Aorta (tissue), 5 donors: ENCODE results near the gene PPP1R18. TPM values are rescaled to one million over a fixed set of nuclear protein-coding genes. Genes with fewer than 3 reads are reported as not detected.
"Not testable (repeated sequence)": the region's sequence is repeated elsewhere in the genome, so short reads cannot be mapped to it uniquely, and the experiment has no call there.

Source experiments
- ATAC-seq: fragments of 200-7000 bp; cut with Tn5 transposase; one replicate; pipeline ENCODE4 v1.9.1; 2022; ENCODE audit warnings: moderate library complexity; ENCODE audit not compliant: low FRiP score
- DNase-seq, 2 donors: peaks; one replicate each; pipeline ENCODE4 v3.0.0-alpha.2; 2020
- H3K27ac ChIP-seq, 2 donors: one replicate each; pipeline ENCODE4 v1.5.1; 2013; ENCODE audit warnings: low read length in 2 of 2, mild to moderate bottlenecking in 2 of 2, moderate library complexity in 2 of 2, control low read depth in 1 of 2, inconsistent platforms in 1 of 2, low read depth in 1 of 2
- H3K27me3 ChIP-seq, 2 donors: one replicate each; pipeline ENCODE4 v1.6.1; 2013; ENCODE audit warnings: control low read depth in 1 of 2, low read length in 1 of 2, mild to moderate bottlenecking in 1 of 2, moderate library complexity in 1 of 2; ENCODE audit not compliant: insufficient read depth in 2 of 2, control insufficient read depth in 1 of 2
- H3K36me3 ChIP-seq, 2 donors: one replicate each; pipeline ENCODE4 v1.6.1; 2013; ENCODE audit warnings: control low read depth in 1 of 2, low read length in 1 of 2, mild to moderate bottlenecking in 1 of 2; ENCODE audit not compliant: insufficient read depth in 2 of 2, control insufficient read depth in 1 of 2
- H3K4me1 ChIP-seq, 2 donors: one replicate each; pipeline ENCODE4 v1.6.1; 2013; ENCODE audit warnings: low read length in 2 of 2, control low read depth in 1 of 2, mild to moderate bottlenecking in 1 of 2, moderate library complexity in 1 of 2; ENCODE audit not compliant: insufficient read depth in 2 of 2, control insufficient read depth in 1 of 2
- H3K4me3 ChIP-seq, 2 donors: one replicate each; pipeline ENCODE4 v1.5.1; 2013; ENCODE audit warnings: low read length in 2 of 2, control low read depth in 1 of 2, mild to moderate bottlenecking in 1 of 2
- H3K9me3 ChIP-seq: one replicate; pipeline ENCODE4 v1.6.1; 2013; ENCODE audit warnings: mild to moderate bottlenecking, low read length; ENCODE audit not compliant: control insufficient read depth
- WGBS, 2 donors: extraction: QIAGEN DNeasy Blood & Tissue Kit; methylation state at CpG; one replicate each; pipeline ENCODE4 v1.1.7; 2013; 5-methylcytosine and 5-hydroxymethylcytosine counted together
- intact Hi-C, 2 donors: fragments of 100-400 bp; cut with DNase I; formaldehyde crosslinking; loops; one replicate each; pipeline versions ENCODE4 v1.14.2 to v1.15.0; 2022
- polyA plus RNA-seq, 2 donors: library from polyadenylated mRNA; stranded (reverse); fragments of 200-250 nt; gene quantifications; one replicate each; pipeline ENCODE4 v1.2.3, GENCODE V29; 2013
- total RNA-seq, 2 donors: library from RNA; stranded (reverse); fragmentation: NEBNext Ultra II Directional; extraction: Animal tissue kit (Norgen Biotek cat#: 25700); gene quantifications; one replicate each; pipeline ENCODE4 v1.2.1, GENCODE V29; 2021
- donor health status: healthy with polysubstance abuse.
- donor health status: Bipolar disorder and iron deficiency.
- donor health status: DM: no; HTN: no; CAD: no.
- donor health status: DM: no; HTN: no; CAD: no.
- donor health status: DM: yes; HTN: yes; CAD: no.

The PPP1R18 gene
- total and polyA plus RNA-seq, 4 donors: 68.5 to 134 (median 107) TPM

DNA sequence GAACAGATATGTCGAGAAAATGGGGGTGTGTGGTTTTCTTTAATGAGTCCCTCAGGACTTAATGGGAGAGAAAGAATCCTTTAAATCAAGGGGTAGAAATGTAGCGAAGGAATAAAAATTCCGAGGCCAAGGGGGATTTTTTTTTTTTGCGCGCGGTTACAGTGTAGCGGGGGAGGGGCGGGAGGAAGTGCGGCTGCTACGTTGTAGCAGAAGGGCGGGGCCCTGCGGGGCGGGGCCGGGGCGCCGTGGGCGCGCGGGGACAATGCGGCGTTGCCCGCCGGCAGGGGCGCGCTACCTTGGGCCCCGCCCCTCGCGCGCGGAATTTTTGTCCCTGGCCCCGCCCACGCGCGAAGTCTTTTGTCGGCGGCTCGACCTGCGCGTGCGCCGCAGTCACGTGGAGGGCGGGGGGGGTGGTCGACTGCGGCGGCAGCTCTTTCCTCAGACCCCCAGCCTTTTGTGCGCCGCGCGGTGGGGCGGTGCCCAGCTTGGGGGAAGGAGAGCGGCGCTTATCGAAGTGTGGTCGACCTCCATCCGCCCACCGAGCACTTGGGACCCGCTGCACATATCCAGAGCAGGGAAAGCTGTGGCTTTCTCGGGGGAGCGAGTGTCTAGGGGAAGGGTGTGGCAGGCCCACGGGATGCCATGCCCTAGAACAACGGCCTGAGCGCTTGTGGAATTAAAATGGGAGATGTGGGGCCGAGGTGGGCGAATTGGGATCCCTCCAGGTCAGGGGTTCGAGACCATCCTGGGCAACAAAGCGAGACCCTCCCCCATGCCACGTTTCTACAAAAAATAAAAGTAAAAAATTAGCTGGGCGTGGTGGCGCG, 35.0 kb upstream of the PPP1R18 start:
- peak; percentile 86 for ATAC-seq
- intact Hi-C loops: loop anchor here (1.0 to 5.0 kb wide), 5 partner anchors 35 to 164 kb away; partner anchors contain the start of genes GNL1 (in 1 of the 2), MRPS18B (in 1 of the 2), PPP1R10 (in 1 of the 2) and PPP1R18 (in 1 of the 2)
- peak; percentile 93 to 98 for DNase-seq
- no peaks in the 10 kb centered on the region for H3K4me1 ChIP-seq
- 0 to 1% methylated on average over 53 to 71 of the region's 71 CpGs for WGBS, 2 donors
- H3K27ac ChIP-seq: peak overlapping the region; percentile 58 to 87
- peaks cover 0 to 3% of the 10 kb centered on the region in 2 donors for H3K36me3 ChIP-seq
- no peaks in the 10 kb centered on the region for H3K27me3 ChIP-seq
- no peaks in the 10 kb centered on the region for H3K9me3 ChIP-seq
- H3K4me3 ChIP-seq: peak overlapping the region; percentile 80 to 99

DNA sequence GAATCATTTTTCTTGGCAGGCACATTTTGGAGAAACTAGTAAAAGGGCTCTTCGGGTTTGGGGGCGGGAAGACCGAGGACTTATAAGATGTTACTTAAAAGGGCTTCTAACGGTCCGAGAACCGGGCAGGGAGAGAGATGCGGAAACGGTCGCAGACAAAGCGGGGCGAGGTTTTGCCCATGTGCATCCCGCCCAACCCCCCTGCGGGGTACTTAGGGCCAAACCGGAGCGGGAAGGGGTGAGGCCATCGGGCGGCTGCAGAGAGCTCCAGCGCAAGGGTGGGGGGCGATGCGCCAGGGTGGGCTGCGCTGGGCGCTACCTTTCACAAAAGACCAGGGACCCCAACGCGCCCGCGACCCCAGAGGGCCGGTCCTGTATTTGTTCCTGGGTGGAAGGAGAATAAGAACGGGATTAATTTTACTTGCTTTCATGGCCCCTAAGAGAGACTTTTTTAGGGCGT, 34.3 kb upstream of the PPP1R18 start:
- Histone ChIP-seq H3K9me3 (no peaks in the 10 kb centered on the region), H3K27ac (peak overlapping the region; percentile 58 to 87), H3K27me3 (no peaks in the 10 kb centered on the region), H3K4me1 (no peaks in the 10 kb centered on the region), H3K36me3 (peaks cover 0 to 2% of the 10 kb centered on the region in 2 donors), H3K4me3 (peak overlapping the region; percentile 80 to 99)
- 0% methylated on average over 29 of the region's 29 CpGs for WGBS, 2 donors
- DNase-seq (peak; percentile 87 to 90), ATAC-seq (peak; percentile 40)
- intact Hi-C loops: loop anchor here (1.0 to 5.0 kb wide), 4 partner anchors 34 to 163 kb away; partner anchors contain the start of genes GNL1 (in 1 of the 2), MRPS18B (in 1 of the 2), PPP1R10 (in 1 of the 2) and PPP1R18 (in 1 of the 2)

DNA sequence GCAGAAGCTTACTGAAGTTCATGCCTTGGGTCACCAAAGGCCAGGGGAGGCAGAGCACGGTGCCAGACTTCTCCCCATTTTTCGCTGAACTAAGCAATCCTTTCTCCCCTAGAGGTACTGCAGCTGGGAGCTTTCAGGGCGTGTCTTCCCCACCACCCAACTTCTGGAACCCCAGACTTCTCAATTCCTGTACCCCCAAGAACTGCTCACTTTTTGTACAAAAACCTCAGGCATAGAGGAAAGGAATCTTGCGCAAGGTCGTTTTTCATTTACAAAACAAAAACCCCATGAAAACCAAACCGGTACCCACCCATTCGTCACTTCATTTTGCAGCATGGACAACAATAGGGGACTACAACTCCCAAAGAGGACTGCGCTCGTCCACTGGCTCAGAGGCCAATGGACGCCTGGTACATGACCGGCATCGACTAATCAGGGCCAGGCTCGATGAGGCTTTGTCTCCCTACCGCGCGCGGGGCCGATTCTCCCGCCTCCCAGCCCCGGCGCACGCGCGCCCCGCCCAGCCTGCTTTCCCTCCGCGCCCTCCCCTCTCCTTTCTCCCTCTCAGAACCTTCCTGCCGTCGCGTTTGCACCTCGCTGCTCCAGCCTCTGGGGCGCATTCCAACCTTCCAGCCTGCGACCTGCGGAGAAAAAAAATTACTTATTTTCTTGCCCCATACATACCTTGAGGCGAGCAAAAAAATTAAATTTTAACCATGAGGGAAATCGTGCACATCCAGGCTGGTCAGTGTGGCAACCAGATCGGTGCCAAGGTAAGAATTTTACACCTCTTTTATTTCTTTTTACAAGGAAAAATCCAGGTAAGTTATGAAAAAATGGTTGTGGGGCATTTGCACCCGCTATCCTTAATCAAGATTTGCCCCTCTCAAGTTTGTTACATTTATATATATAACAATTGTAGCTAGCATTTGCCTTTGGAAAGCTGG, 33.6 kb upstream of the PPP1R18 start, which contains the start of gene TUBB:
Gene TUBB, plus strand, starts transcription at position 562 of the 947 bp plus-strand sequence. Its CDS starts 155 bp downstream, at position 717.
- Histone ChIP-seq H3K9me3 (no peaks in the 10 kb centered on the region), H3K4me1 (no peaks in the 10 kb centered on the region), H3K27ac (peak within 1 kb of the TSS; percentile 58 to 87), H3K4me3 (peak within 1 kb of the TSS; percentile 80 to 99), H3K36me3 (no peaks in the 10 kb centered on the region), H3K27me3 (no peaks in the 10 kb centered on the region)
- peak; percentile 89 for ATAC-seq
- intact Hi-C loops: loop anchor here (2.0 to 5.0 kb wide), 3 partner anchors 33 to 163 kb away; partner anchors contain the start of genes GNL1 (in 1 of the 2), MRPS18B (in 1 of the 2), PPP1R10 (in 1 of the 2) and PPP1R18 (in 1 of the 2)
- DNase-seq: peak; percentile 98
- 0 to 1% methylated on average over 38 of the region's 38 CpGs for WGBS, 2 donors

DNA sequence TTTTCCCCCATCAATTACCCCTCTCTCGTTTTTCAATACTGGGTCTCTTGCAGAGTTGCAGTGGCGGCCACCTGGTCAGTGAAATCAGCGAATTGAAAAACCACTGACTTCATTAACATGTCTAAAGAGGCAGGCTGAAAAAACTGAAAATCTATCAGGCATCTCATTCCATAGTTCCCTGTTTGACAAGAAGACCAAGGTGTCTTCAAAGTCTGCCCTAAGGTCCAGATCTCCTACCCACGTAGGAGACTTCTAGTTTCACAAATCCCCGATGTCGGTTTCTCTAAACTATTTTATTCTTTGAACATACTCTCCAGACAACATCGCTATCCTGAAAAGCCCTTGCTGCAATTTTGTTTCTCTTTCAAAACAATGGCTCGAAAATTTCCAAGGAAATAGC, 32.9 kb upstream of the PPP1R18 start:
- Histone ChIP-seq H3K36me3 (no peaks in the 10 kb centered on the region), H3K4me3 (peak overlapping the region in 1 of 2 donors; percentile 72), H3K4me1 (no peaks in the 10 kb centered on the region), H3K9me3 (no peaks in the 10 kb centered on the region), H3K27ac (peak overlapping the region in 1 of 2 donors; percentile 39), H3K27me3 (no peaks in the 10 kb centered on the region)
- ATAC-seq (no peak), DNase-seq (peak in 1 of 2 donors; percentile 27)
- WGBS, 2 donors: 22 to 27% methylated on average over 8 of the region's 8 CpGs
- intact Hi-C loops: no loop called here

DNA sequence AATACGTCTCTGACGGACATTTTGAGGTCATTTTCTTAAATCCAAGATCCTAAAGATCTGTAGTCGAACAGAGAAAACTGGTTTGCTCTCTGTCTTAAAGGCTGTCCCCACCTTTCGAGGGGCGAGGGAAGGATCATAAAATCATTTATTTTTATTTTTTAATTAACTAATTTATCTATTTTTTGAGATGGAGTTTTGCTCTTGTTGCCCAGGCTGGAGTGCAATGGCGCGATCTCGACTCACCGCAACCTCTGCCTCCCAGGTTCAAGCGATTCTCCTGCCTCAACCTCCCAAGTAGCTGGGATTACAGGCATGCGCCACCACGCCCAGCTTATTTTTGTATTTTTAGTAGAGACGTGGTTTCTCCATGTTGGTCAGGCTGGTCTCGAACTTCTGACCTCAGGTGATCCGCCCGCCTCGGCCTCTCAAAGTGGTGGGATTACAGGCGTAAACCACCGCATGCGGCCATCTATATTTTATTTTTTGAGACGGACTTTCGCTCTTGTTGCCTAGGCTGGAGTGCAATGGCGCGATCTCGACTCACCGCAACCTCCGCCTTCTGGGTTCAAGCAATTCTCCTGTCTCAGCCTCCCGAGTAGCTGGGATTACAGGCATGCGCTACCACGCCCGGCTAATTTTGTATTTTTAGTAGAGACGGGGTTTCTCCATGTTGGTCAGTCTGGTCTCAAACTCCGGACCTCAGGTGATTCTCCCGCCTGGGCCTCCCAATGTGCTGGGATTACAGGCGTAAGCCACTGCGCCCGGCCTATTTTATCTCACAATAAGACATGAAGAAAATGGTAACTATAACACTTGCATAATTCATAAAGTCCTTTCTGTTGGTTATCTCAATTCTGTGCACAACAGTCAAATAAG, 31.6 kb upstream of the PPP1R18 start:
- not testable (repeated sequence) for H3K4me3 ChIP-seq, H3K36me3 ChIP-seq, H3K9me3 ChIP-seq, H3K4me1 ChIP-seq, H3K27ac ChIP-seq, H3K27me3 ChIP-seq, ATAC-seq
- intact Hi-C loops: loop anchor here in 1 of 2 donors (1.0 kb wide), 2 partner anchors 31 to 36 kb away; no protein-coding TSS in a partner anchor
- DNase-seq: peak in 1 of 2 donors; percentile 38
- 79 to 81% methylated on average over 37 of the region's 37 CpGs for WGBS, 2 donors

DNA sequence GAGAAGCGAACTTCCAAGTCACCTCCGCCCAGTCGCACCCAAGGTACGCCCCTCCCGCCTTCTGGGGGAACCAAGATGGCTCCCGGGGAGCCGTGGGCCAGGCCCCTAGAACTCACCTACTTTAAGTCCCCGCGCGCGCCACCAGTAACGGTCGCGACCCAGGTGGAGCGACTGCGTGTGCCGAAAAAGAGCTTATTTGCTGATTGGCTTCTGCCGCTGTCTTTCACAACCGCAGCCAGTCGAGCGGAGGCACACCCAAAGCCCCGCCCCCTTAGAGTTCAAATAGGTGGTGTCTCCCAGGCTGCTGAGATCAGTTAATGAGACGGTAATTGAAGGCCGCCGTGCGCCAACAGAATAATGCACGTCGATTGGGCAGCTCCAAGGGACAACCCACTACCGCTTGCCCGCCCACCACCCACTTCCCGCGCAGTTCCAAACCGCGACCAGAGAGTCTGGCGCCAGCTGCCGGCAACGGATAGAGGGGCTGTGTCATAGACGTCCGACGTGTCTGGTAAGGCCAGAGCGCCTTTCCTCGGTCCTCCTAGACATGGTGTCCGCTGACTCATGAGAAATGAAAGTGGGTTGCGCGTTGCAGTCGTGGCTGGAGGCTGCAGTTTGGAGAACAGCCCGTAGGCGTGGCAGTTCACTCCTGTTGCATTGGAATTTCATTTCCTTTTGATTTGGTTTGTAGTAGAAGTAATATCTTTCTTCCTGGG, 30.8 kb upstream of the PPP1R18 start, which contains the start of gene MDC1:
Gene MDC1, minus strand, starts transcription at position 153 of the 716 bp plus-strand sequence. CDS start 2,106 bp downstream, outside the sequence.
- 0% methylated on average over 48 of the region's 48 CpGs for WGBS, 2 donors

DNA sequence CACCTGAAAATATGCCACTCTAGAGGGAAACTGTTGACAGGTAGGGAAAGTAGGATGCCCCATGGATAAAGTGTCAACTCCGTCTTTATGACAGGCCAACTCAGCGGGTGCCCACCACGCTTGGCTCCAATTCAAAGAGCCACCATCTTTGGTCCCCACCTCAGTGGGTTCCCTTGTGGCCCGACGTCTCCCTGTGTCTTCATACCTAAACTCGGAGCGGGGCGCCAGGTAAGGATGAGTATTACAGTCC, 30.4 kb upstream of the PPP1R18 start:
- intact Hi-C loops: loop anchor here in 1 of 2 donors (1.0 kb wide), 2 partner anchors 30 to 35 kb away; no protein-coding TSS in a partner anchor
- 2 to 5% methylated on average over 8 of the region's 8 CpGs for WGBS, 2 donors
- H3K4me1 ChIP-seq: no peaks in the 10 kb centered on the region
- H3K27ac ChIP-seq: peak overlapping the region; percentile 51 to 68
- H3K9me3 ChIP-seq: no peaks in the 10 kb centered on the region
- DNase-seq (no peak), ATAC-seq (no peak)
- no peaks in the 10 kb centered on the region for H3K27me3 ChIP-seq
- H3K4me3 ChIP-seq: peak overlapping the region; percentile 15 to 58
- peaks cover 0 to 5% of the 10 kb centered on the region in 2 donors for H3K36me3 ChIP-seq

More for the DNA sequence above, 30.8 kb upstream of the PPP1R18 start, which contains the start of gene MDC1:
- Histone ChIP-seq H3K9me3 (no peaks in the 10 kb centered on the region), H3K27me3 (no peaks in the 10 kb centered on the region), H3K27ac (peak within 1 kb of the TSS; percentile 51 to 68), H3K4me1 (no peaks in the 10 kb centered on the region), H3K36me3 (peaks cover 0 to 4% of the 10 kb centered on the region in 2 donors), H3K4me3 (peak within 1 kb of the TSS; percentile 15 to 58)
- intact Hi-C loops: loop anchor here in 1 of 2 donors (1.0 kb wide), 2 partner anchors 30 to 35 kb away; no protein-coding TSS in a partner anchor
- peak; percentile 91 for ATAC-seq
- DNase-seq: peak; percentile 100
